Activated CD4-positive, alpha-beta T cell treated with anti-CD3 and anti-CD28 coated beads, Interleukin-2, amount 50 U/mL, for 48 hours (primary cell): ENCODE data around the gene PC.
"Not testable (repeated sequence)": the region's sequence is repeated elsewhere in the genome, so short reads cannot be mapped to it uniquely, and the experiment has no call there.

Experiments
- DNase-seq, 2 experiments: peaks; one replicate each; pipeline ENCODE4 v3.0.0-alpha.2; 2020

Gene PC

DNA sequence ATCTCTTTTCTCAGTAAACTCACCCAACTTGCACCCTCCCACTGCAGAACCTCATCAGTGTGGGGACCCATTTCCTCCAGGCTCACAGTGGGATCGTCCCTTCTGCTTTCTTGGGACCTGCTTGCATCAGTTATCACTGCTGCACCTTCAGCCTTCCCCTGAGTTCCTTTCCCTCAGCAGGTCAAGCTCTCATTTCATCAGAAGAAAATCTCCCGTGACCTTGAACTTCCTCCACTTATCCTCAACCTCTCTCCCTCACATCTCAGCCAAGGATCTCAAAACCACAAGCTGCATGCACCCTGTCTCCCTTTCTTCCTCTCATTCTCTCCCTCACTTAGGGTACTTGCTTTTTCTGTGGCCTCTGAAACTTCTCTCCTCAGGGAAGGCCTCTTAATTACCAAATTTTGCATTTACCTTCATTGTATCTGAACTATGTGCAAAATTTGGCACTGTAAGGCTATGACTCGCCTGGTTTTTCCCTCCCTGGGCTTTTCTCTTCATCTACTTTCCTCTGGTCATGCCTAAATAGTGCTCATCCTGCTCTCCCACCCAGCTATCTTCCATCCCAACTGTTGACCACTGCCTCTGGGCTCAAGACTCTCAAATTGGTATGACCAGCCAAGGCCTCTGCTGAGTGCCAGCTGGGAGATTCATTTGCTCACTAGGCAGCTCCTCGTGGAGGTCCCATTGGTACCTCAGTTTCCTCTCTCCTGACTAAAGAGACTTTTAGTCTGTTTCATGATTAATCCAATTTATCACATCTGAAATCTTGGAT lies 117.7 kb downstream of the PC start:
- DNase-seq = no peak

DNA sequence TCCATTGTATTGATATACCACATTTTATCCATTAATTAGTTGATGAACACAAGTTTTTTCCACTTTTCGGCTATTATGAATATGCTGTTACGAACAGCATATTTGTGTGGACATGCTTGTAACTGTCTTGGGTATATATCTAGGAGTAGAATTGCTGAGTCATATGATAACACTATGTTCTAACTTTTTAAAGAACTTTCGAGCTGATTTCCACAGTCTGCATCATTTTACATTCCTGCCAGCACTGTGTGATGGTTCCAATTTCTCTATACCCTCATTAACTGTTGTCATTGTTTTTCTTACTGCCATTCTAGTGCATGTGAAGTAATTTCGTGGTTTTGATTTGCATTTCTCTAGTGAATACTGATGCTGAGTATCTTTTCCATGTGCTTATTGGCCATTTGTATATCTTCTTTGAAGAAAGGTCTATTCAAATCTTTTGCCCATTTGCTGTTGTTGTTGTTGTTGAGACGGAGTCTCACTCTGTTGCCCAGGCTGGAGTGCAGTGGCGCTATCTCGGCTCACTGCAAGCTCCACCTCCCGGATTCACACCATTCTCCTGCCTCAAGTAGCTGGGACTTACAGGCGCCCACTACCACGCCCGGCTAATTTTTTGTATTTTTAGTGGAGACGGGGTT lies 122.3 kb downstream of the PC start:
- no peak for DNase-seq

DNA sequence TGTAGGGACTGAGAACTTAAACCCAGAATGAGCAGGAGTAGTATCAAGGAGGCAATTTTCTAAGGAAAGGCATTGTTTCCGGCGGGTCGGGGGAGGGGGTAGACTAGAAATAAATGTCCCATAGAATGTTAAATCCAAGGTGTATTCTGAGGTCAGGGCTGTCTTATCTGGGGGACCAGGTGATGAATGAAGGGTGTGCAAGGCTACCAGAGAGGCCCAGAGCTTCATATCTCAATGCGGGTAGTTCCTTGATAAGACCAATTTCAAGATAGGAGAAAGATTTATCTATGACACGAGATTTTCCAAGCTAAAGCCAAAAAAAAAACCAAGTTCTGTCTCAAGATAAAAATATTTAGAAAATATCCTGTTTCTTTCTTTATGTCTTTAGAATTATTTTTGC lies 123.2 kb downstream of the PC start:
- DNase-seq = no peak

DNA sequence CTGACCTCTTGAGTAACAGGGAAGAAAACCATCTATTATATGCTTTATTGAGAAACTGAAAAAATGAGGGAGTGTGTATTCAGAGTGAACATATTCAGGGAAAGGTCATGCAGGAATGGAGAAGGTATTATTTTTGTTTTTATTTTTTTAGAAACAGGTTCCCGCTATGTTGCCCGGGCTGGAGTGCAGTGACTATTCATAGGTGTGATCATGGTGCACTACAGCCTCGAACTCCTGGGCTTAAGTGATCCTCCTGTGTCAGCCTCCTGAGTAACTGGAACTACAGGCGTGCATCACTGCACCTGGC lies 123.7 kb downstream of the PC start:
- no peak for DNase-seq

DNA sequence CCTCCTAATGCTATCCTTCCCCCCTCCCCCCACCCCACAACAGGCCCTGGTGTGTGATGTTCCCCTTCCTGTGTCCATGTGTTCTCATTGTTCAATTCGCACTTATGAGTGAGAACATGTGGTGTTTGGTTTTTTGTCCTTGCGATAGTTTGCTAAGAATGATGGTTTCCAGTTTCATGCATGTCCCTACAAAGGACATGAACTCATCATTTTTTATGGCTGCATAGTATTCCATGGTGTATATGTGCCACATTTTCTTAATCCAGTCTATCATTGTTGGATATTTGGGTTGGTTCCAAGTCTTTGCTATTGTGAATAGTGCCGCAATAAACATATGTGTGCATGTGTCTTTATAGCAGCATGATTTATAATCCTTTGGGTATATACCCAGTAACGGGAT lies 133.6 kb downstream of the PC start:
- DNase-seq = not testable (repeated sequence)

DNA sequence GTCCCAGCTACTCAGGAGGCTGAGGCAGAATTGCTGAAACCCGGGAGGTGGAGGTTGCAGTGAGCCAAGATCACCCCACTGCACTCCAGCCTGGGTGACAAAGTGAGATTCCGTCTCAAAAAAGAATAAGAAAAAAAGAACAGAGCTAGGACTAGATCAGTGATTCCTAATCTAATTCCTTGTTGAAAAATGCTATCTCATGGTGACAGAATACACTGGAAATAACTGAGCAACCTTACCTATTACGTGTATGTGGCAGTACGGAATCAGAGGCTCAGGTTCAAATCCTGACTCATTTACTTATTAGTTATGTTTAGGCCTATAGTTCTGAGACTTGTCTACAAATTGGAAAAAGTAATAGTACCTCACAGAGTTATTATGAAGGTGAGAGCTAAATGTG lies 134.5 kb downstream of the PC start:
- DNase-seq = no peak

DNA sequence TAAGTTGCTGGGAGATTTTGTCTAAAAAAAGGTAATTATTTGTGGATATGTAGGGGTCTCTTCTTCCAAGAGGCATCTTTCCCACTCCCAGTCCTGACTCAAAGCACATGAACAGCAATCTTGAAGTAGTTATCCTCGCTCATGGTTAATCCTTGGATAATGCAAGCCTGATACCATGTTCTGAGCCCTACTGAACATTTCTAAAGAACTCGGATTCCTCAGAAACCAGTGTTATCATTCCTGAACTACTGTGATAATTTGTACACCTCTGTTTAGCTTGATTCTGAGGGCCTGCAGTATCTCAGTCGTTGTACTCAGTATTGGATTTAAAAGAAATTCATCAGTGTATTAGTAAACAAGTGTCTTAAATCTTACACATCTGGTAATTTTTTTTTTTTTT lies 137.3 kb downstream of the PC start:
- no peak for DNase-seq

DNA sequence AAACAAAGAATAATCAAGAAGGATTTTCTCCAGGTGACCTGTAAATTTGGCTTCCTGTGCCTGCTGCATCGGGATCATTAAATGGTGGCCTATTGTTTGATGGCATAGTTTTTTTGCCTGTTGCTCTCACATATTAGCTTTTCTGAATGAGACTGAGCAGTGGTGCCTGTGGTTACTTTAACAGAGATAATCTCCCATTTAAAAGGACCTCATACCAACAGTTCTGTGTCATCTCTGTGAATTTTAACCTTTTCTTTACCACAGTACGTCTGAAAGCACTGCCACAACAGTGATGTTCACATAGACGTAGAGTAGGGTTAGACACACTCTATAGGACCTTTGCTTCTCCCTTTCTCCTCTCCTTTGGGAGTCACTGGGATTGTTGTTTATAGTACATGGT lies 137.8 kb downstream of the PC start:
- no peak for DNase-seq

DNA sequence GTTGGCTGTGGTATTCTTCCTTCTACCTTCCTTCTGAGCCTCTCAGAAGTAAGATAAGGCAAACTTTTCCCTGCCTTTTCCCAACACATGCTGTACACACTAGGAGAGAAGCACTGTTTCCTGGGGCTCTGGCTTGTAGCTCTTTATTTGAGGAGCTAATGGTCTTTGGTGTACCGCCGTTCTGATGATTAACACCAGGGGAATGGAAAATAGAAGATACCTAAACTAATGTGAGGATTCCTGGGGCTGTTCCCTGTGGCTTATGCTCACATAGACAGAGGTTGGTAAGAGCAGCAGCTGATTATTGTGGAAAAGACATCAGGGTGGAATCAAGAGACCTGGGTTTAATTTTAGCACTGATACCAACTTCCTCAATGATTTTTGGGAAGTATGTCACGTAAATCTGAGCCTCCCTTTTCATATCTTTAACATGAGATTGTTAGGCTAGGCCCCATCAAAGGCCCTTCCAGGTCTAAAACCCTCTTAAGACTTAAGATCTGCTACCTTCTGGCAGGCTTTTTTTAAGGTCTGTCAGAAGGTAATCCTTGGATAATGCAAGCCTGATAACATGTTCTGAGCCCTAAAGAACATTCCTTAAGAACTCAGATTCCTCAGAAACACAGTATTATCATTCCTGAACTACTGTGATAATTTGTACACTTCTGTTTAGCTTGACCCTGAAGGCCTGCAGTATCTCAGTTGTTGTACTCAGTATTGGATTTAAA lies 139.8 kb downstream of the PC start:
- DNase-seq = no peak

DNA sequence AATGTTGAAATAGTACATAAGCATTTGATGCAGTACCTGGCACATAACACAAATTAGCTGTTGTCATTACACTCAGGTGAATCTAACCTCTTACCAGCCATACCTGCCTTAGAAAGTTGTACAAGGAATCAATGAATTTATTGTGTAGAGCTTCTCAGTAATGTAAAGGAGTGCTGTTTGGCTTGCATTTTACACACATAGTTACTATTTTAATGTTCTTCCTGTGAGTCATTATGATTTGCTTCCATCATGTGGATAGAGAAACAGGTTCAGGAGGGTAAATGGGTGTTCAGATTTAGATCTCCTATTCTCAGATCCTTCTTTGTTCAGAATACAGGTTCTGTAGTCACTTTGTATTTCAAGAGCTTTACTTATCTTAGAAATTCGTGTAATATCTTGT lies 142.5 kb downstream of the PC start:
- no peak for DNase-seq

DNA sequence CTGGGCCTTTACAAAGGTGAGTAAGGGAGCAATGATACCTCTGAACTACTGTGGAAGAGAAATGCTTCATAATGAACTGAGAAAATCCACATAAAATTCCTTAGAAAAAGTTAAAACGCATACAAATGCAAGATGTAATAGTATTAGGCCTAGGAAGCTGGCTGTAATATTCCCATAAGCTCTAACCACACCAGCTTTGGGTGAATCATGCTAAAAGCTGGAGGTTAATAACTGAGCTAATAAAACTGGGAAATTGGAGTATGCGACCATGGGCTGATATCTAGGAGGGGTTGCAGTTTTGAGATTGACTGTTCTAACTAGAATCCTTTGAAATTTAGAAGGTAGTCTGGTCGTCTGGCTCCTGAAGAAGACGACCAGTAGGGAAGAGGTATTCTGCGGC lies 143.5 kb downstream of the PC start:
- DNase-seq = no peak

DNA sequence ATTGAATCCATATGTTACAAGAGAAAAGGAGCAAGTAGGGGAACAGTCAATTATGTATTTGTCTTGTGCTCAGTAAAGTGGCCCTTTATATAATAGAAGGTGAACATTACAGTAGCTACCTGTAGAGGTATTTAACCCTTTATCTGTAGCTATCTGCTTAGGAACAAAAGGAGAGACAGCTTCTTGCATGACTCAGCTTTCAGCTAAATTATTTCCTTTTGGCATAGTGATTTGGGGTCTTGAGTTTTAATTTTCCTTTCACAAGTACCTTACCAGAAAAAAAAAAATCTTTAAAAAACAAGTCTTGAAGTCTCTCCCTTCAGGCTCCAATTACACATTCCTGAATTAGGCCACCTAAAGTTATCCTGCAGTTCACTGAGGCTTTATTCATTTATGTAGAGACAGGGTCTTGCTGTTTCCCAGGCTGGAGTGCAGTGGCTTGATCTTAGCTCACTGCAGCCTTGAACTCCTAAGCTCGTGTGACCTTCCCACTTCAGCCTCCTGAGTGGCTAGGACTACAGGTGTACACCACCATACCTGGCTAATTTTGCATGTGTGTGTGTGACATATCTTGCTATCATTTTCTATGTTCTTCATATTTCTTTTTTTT lies 147.5 kb downstream of the PC start:
- no peak for DNase-seq

DNA sequence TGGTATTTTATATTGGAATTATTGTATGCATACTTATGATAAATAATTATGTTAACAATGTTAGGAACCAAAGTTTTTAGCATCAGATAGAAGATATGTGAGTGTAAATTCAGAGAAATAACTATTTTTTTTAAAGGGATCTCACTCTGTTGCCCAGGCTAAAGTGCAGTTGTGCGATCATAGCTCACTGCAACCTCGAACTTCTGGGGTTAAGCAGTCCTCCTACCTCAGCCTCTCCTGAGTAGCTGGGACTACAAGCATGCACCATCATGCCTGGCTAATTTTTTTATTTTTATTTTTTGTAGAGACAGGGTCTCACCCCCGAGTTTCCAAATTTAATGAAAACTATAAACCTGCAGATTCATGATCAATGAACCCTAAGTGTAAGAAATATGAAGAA lies 148.6 kb downstream of the PC start:
- DNase-seq = no peak

DNA sequence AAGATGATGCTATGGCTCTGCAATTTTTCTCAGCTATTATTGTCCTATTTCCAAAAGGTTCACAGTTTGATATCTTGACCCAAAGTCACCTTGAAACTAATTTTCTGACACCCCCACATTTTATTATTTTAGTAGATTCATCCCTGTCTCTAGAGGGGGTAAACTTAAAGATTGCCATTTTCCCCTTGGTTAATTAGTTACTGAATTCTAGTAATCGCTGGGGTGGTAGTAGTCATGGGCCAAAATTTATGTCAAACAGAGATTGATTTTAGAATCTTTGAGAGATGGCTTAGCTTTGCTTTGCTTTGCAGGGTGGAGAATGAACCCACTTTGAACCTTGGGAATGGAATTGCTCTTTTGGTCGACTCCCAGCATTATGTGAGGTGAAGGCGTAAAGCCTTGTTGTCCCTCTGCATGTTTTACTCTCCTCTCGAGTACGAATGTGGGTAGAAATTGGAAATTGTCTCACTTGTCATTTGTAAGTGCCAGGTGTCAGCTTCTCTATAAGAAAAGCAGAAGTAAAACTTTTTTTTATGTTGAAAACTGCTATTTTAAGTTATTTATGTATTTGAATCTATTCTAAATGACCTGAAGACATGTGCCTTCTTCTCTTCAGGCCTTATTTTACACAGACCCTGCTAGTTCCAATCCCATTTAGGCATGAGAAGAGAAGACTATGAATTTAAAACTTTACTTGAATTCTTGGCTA lies 157.3 kb downstream of the PC start:
- DNase-seq = no peak

DNA sequence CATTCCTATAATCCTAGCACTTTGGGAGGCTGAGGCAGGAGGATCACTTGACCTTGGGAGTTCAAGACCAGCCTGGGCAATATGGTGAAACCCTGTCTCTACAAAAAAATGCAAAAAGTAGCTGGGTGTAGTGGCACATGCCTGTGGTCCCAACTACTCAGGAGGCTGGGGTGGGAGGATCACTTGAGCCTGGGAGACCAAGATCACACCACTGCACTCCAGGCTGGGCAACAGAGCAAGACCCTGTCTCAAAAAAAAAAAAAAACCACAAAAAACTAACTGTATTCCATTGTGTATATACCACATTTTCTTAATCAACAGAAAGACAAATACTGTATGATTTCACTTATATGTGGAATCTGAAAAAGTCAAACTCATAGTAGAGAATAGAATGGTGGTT lies 158.4 kb downstream of the PC start:
- DNase-seq = not testable (repeated sequence)
